Astrocyte (in vitro differentiated cells and primary cell): ENCODE data around the gene CPLX1. TPM values are rescaled to one million over a fixed set of nuclear protein-coding genes. Genes with fewer than 3 reads are reported as not detected.

Experiments
- DNase-seq: peaks from one replicate; pipeline ENCODE4 v3.0.0-alpha.2; 2010; ENCODE audit warnings: low read depth
- FAIRE-seq: peaks from 2 replicates; lab custom pipeline; 2011; peaks lifted over from hg19 to GRCh38; lab: Jason Lieb, UNC
- H2AFZ ChIP-seq: 2 replicates; pipeline ENCODE4 v1.6.0; 2012; ENCODE audit warnings: low read depth, low read length, inconsistent platforms
- H3K27ac ChIP-seq: 2 replicates; pipeline ENCODE4 v1.5.1; 2011; ENCODE audit warnings: low read depth, low read length, inconsistent platforms
- H3K27me3 ChIP-seq: 2 replicates; pipeline ENCODE4 v1.6.0; 2011; ENCODE audit warnings: low read length, inconsistent platforms; ENCODE audit not compliant: insufficient read depth
- H3K36me3 ChIP-seq: 2 replicates; pipeline ENCODE4 v1.5.1; 2011; ENCODE audit warnings: low read length, inconsistent platforms; ENCODE audit not compliant: insufficient read depth
- H3K4me1 ChIP-seq: 2 replicates; pipeline ENCODE4 v1.5.1; 2011; ENCODE audit warnings: low read length, inconsistent platforms; ENCODE audit not compliant: insufficient read depth
- H3K4me2 ChIP-seq: 2 replicates; pipeline ENCODE4 v1.6.0; 2012; ENCODE audit warnings: low read length, inconsistent platforms
- H3K4me3 ChIP-seq: 2 replicates; pipeline ENCODE4 v1.5.1; 2011; ENCODE audit warnings: low read depth, mild to moderate bottlenecking, low read length, inconsistent platforms; ENCODE audit not compliant: insufficient read depth
- H3K79me2 ChIP-seq: 2 replicates; pipeline ENCODE4 v1.6.0; 2012; ENCODE audit warnings: mild to moderate bottlenecking, low read length, inconsistent platforms; ENCODE audit not compliant: insufficient read depth
- H3K9ac ChIP-seq: 2 replicates; pipeline ENCODE4 v1.6.0; 2012; ENCODE audit warnings: mild to moderate bottlenecking, low read length, inconsistent platforms
- H3K9me3 ChIP-seq: 2 replicates; pipeline ENCODE4 v1.5.1; 2012; ENCODE audit warnings: low read depth, mild to moderate bottlenecking, low read length, inconsistent platforms; ENCODE audit not compliant: insufficient read depth
- H4K20me1 ChIP-seq: 2 replicates; pipeline ENCODE4 v1.6.0; 2012; ENCODE audit warnings: low read length, inconsistent platforms; ENCODE audit not compliant: insufficient read depth
- H3K27ac Mint-ChIP-seq: one replicate; pipeline ENCODE4 v1.8.0; 2021; ENCODE audit warnings: mild to moderate bottlenecking, mixed read lengths; ENCODE audit not compliant: unreplicated experiment
- H3K27me3 Mint-ChIP-seq: one replicate; pipeline ENCODE4 v1.8.0; 2021; ENCODE audit warnings: low read depth, mixed read lengths; ENCODE audit not compliant: unreplicated experiment
- H3K36me3 Mint-ChIP-seq: one replicate; pipeline ENCODE4 v1.8.0; 2021; ENCODE audit warnings: low read depth, mixed read lengths; ENCODE audit not compliant: unreplicated experiment
- H3K4me1 Mint-ChIP-seq: one replicate; pipeline ENCODE4 v1.8.0; 2021; ENCODE audit warnings: low read depth, mixed read lengths; ENCODE audit not compliant: unreplicated experiment
- H3K4me3 Mint-ChIP-seq: one replicate; pipeline ENCODE4 v1.8.0; 2021; ENCODE audit warnings: mild to moderate bottlenecking, moderate library complexity, mixed read lengths; ENCODE audit not compliant: unreplicated experiment
- H3K9me3 Mint-ChIP-seq: one replicate; pipeline ENCODE4 v1.8.0; 2021; ENCODE audit warnings: mild to moderate bottlenecking, mixed read lengths; ENCODE audit not compliant: unreplicated experiment
- EZH2 ChIP-seq: IDR thresholded peaks from 2 replicates; pipeline ENCODE4 v1.6.1; 2012; ENCODE audit warnings: mild to moderate bottlenecking, low read length, inconsistent platforms; ENCODE audit not compliant: insufficient read depth
- total RNA-seq: library from RNA; stranded (reverse); gene quantifications from 2 replicates; pipeline ENCODE4 v1.2.1, GENCODE V29; 2021
- TF ChIP-seq, protein P1 (sequence below): IDR thresholded peaks from 2 replicates; pipeline ENCODE4 v1.5.1; 2011; ENCODE audit warnings: low read depth, mild to moderate bottlenecking, inconsistent platforms, low read length, moderate library complexity; ENCODE audit not compliant: insufficient read depth

The CPLX1 gene
- total RNA-seq, 1 donor from 2014 or later: 1.9 TPM

DNA sequence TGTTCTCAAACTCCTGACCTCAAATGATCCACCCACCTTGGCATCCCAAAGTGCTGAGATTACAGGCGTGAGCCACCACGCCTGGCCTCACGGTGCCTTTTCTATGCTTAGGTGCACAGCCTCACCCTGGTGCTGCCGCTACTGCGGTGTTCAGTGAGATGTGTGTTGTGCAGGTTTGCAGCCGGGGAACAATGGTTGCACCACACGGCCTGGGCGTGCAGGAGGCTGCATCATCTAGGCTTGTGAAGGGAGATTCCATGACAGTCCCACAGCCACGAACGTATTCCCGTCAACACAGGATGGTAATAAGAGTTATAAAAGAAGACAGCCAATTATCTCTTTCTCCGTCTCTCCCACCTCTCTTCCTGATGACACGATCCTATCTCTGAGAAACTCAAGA lies 22.0 kb downstream of the CPLX1 start:
- FAIRE-seq (no peak), DNase-seq (no peak)
- H3K27me3 Mint-ChIP-seq: peaks cover 33% of the 10 kb centered on the region
- Histone ChIP-seq H3K27me3 (peaks cover 10% of the 10 kb centered on the region), H3K4me2 (no peak overlapping the region), H3K9me3 (peaks cover 7% of the 10 kb centered on the region), H2AFZ (no peak overlapping the region), H3K4me3 (no peak overlapping the region), H3K9ac (no peak overlapping the region), H3K4me1 (no peaks in the 10 kb centered on the region), H3K36me3 (no peaks in the 10 kb centered on the region), H4K20me1 (no peaks in the 10 kb centered on the region), H3K79me2 (no peaks in the 10 kb centered on the region), H3K27ac (no peak overlapping the region)
- TF ChIP-seq, protein P1, sequence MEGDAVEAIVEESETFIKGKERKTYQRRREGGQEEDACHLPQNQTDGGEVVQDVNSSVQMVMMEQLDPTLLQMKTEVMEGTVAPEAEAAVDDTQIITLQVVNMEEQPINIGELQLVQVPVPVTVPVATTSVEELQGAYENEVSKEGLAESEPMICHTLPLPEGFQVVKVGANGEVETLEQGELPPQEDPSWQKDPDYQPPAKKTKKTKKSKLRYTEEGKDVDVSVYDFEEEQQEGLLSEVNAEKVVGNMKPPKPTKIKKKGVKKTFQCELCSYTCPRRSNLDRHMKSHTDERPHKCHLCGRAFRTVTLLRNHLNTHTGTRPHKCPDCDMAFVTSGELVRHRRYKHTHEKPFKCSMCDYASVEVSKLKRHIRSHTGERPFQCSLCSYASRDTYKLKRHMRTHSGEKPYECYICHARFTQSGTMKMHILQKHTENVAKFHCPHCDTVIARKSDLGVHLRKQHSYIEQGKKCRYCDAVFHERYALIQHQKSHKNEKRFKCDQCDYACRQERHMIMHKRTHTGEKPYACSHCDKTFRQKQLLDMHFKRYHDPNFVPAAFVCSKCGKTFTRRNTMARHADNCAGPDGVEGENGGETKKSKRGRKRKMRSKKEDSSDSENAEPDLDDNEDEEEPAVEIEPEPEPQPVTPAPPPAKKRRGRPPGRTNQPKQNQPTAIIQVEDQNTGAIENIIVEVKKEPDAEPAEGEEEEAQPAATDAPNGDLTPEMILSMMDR: no peak
- TF ChIP-seq EZH2: no peak
- no peak overlapping the region for H3K4me3 Mint-ChIP-seq
- H3K27ac Mint-ChIP-seq: no peak overlapping the region
- peaks cover 3% of the 10 kb centered on the region for H3K4me1 Mint-ChIP-seq
- peaks cover 8% of the 10 kb centered on the region for H3K9me3 Mint-ChIP-seq
- peaks cover 3% of the 10 kb centered on the region for H3K36me3 Mint-ChIP-seq

DNA sequence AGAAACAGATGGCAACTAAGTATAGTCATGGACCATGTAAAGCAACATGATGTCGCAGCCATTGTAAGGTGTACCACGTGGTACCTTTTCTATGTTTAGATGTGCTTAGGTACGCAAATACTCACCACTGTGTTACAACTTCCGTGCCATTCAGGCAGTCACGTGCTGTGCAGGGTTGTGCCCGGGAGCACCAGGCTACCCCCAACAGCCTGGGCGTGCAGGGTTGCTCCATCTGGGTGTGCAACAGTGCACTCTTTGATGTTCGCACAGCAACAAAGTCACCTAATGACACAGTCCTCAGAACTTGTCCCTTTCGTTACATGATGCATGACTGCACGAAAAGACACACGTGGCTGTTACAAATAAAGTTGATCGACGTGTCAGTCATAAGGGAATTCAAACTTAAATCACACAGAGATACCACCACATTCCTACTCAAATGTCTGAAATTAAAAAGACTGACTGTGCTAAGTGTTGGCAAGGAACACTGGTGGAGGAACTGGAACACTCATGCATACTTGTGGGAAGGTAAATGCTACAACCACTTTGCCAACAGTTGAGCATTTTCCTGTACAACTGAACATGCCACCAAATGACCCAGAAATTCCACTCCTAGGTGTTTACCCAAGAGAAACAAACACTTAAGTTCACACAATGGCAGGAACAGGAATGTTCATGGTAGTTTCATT lies 24.3 kb downstream of the CPLX1 start:
- H3K4me2 ChIP-seq: no peak overlapping the region
- H3K27me3 ChIP-seq: peaks cover 12% of the 10 kb centered on the region
- H3K79me2 ChIP-seq: no peaks in the 10 kb centered on the region
- Mint-ChIP-seq H3K9me3 (peaks cover 8% of the 10 kb centered on the region), H3K4me3 (no peak overlapping the region), H3K27me3 (peaks cover 30% of the 10 kb centered on the region), H3K4me1 (peaks cover 4% of the 10 kb centered on the region), H3K27ac (no peak overlapping the region), H3K36me3 (peaks cover 3% of the 10 kb centered on the region)
- H2AFZ ChIP-seq: no peak overlapping the region
- H3K4me1 ChIP-seq: no peaks in the 10 kb centered on the region
- H4K20me1 ChIP-seq: no peaks in the 10 kb centered on the region
- no peak for DNase-seq
- TF ChIP-seq, protein P1: no peak
- TF ChIP-seq EZH2: no peak
- H3K9ac ChIP-seq: no peak overlapping the region
- no peak for FAIRE-seq
- no peak overlapping the region for H3K4me3 ChIP-seq
- no peaks in the 10 kb centered on the region for H3K36me3 ChIP-seq
- H3K9me3 ChIP-seq: peaks cover 7% of the 10 kb centered on the region
- H3K27ac ChIP-seq: no peak overlapping the region

DNA sequence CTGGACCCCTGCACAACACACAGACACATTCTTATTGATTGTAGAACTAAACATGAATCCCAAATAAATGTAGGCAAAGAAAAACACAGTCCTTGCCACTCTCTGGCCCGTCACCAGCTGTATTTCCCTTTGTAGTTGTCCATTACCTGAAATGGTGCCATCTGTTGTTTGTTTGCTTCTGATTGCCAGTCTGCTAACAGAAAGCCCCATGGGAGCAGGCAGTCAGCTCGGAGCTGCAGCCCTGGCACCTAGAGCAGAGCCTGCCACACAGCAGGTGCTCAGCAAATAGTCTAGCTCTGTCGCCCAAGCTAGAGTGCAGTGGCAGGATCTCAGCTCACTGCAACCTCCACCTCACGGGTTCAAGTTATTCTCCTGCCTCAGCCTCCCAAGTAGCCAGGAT lies 28.9 kb downstream of the CPLX1 start:
- Histone ChIP-seq H3K9ac (no peak overlapping the region), H3K4me1 (peaks cover 3% of the 10 kb centered on the region), H3K9me3 (peaks cover 7% of the 10 kb centered on the region), H3K27me3 (peaks cover 51% of the 10 kb centered on the region), H3K4me2 (no peak overlapping the region), H4K20me1 (peaks cover 8% of the 10 kb centered on the region), H2AFZ (no peak overlapping the region), H3K36me3 (no peaks in the 10 kb centered on the region), H3K4me3 (no peak overlapping the region), H3K79me2 (no peaks in the 10 kb centered on the region), H3K27ac (no peak overlapping the region)
- peaks cover 4% of the 10 kb centered on the region for H3K4me1 Mint-ChIP-seq
- TF ChIP-seq EZH2: no peak
- TF ChIP-seq, protein P1: no peak
- H3K4me3 Mint-ChIP-seq: no peak overlapping the region
- DNase-seq (no peak), FAIRE-seq (no peak)
- H3K9me3 Mint-ChIP-seq: no peaks in the 10 kb centered on the region
- peaks cover 3% of the 10 kb centered on the region for H3K36me3 Mint-ChIP-seq
- no peak overlapping the region for H3K27ac Mint-ChIP-seq
- peaks cover 44% of the 10 kb centered on the region for H3K27me3 Mint-ChIP-seq
